Measurements from ENCODE around the gene MYH9.

DNA sequence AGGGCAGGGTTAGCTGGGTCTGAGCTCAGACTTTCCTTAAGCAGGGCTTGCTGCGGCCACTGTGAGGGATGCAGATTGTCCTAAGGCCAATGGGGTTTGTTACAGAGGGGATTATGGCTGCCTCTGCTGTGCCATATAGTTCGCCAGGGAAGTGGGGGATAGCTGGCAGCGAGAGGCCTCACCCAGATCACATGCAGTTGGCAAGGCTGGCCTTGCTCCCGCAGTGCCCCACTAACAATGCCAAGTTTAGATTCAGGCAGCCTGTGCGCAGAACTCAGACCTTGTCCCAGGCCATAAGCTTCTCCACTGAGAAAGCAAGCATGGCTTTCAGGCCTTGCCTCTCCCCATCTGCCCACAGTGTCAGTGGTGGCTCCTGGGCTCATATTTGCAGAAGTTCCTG, 143.8 kb downstream of the MYH9 start:
- no peak for TF ChIP-seq POLR2A (IDR thresholded peaks at IDR 0.05)
- TF ChIP-seq, protein P1, sequence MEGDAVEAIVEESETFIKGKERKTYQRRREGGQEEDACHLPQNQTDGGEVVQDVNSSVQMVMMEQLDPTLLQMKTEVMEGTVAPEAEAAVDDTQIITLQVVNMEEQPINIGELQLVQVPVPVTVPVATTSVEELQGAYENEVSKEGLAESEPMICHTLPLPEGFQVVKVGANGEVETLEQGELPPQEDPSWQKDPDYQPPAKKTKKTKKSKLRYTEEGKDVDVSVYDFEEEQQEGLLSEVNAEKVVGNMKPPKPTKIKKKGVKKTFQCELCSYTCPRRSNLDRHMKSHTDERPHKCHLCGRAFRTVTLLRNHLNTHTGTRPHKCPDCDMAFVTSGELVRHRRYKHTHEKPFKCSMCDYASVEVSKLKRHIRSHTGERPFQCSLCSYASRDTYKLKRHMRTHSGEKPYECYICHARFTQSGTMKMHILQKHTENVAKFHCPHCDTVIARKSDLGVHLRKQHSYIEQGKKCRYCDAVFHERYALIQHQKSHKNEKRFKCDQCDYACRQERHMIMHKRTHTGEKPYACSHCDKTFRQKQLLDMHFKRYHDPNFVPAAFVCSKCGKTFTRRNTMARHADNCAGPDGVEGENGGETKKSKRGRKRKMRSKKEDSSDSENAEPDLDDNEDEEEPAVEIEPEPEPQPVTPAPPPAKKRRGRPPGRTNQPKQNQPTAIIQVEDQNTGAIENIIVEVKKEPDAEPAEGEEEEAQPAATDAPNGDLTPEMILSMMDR (IDR thresholded peaks at IDR 0.05), result no peak

Measured in heart left ventricle (tissue), 13 donors.